ENCODE measurements around the gene SPEM2. TPM values are rescaled to one million over a fixed set of nuclear protein-coding genes. Genes with fewer than 3 reads are reported as not detected.

SPEM2 gene
- total RNA-seq, 1 experiment from 2014 or later = not detected

DNA sequence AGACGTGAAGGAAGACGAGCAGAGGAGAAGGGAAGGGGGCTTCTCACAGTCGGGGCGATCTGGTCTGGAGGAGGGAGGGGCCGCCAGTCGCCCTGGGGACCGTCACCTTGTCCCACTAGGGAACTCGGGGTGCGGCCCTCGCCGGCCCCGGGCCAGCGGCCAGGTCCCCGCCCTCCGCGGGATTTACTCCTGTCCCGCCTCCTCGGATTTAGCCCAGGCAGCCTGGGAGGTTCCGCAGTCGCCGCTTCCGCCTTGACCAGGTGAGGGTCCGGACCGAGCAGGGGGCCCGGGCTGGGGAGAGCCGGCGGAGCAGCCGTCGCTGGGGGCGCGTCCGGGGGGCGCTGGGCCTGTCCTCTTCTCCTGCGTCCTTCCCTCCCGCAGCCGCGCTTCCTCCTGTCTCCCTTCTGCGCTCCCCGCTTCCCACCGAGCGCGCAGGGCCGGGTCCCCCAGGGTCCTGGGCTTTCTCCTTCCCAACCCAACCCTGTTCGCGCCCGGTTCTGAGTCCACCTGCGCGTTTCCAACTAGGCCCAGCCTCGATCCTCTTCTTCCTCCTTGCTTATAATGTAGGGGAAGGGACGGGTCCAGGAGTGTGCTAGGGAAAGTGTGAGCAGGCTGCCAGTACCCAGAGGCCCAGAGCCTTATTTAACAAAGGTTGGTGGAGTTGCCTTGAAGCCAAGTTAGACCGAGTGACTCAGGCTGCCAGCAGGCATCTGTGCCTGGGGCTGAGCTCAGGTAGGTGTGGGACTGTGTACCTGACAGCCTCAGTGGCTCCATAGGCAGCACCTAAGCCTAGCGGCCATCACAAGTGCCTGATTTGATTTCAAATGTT is 44.3 kb upstream of the SPEM2 start, which contains the start of gene TNK1:
Gene TNK1, plus strand, starts transcription at position 235 of the 829 bp plus-strand sequence. CDS start 1,838 bp downstream, outside the sequence.
- ChIA-PET POLR2A (interaction anchor here (0.8 to 2.1 kb wide), 7 partner anchors 13 to 306 kb away, joined by 3 to 6 read pairs (median 3); partner anchors contain the start of genes PLSCR3, TMEM256 and TP53), RAD21 (ENCODE audit: low non-redundant PET in 1 of 2, low total read pairs in 2 of 2, uncharacterized antibody in 2 of 2, unreplicated experiment in 2 of 2) (no interaction called here), CTCF (interaction anchor here (1.0 to 1.9 kb wide), 6 partner anchors 13 to 179 kb away, joined by 3 to 5 read pairs (median 4); partner anchors contain the start of genes PLSCR3 and TMEM256)
- Histone ChIP-seq H3K4me3 (replicated peaks in 1 of 2; ENCODE audit: low read depth in 1 of 2, low read length in 2 of 2) (peak within 1 kb of the TSS; percentile 84 to 96), H4K20me1 (ENCODE audit: insufficient read depth) (no peaks in the 10 kb centered on the region), H3K36me3 (ENCODE audit: control insufficient read depth in 1 of 2, insufficient read depth in 2 of 2, low read length in 2 of 2) (peaks cover 0 to 9% of the 10 kb centered on the region in 2 experiments; a peak in 1 of 4 replicates), H3K9me3 (ENCODE audit: control insufficient read depth in 1 of 2, insufficient read depth in 1 of 2, low read depth in 1 of 2, low read length in 2 of 2) (0 out of 4 replicates have a peak, but pooled peaks cover 0 to 7% of the 10 kb centered on the region in 2 experiments), H3K9me2 (ENCODE audit: insufficient read depth) (no peaks in the 10 kb centered on the region), H2AFZ (ENCODE audit: low read depth, low read length, poor library complexity, severe bottlenecking) (peak within 1 kb of the TSS; percentile 95), H3K27me3 (ENCODE audit: insufficient read depth, low read length) (no peaks in the 10 kb centered on the region), H3K9ac (ENCODE audit: low read length) (peak within 1 kb of the TSS; percentile 89), H3K4me2 (ENCODE audit: low read length) (peak within 1 kb of the TSS; percentile 87), H3K79me2 (ENCODE audit: insufficient read depth, low read length) (peaks cover 8% of the 10 kb centered on the region; the same call in 1 of the 2 replicates), H3K27ac (ENCODE audit: low read depth, low read length) (peak within 1 kb of the TSS; percentile 53), H3K4me1 (ENCODE audit: control insufficient read depth in 1 of 2, insufficient read depth in 2 of 2, low read length in 2 of 2) (peaks cover 8 to 26% of the 10 kb centered on the region in 2 experiments; a peak in 3 of 4 replicates)
- peak; percentile 83 for ATAC-seq
- TF ChIP-seq EGR1 (IDR thresholded peaks at IDR 0.05; ENCODE audit: low read depth) (no peak), EZH2phosphoT487 (IDR thresholded peaks at IDR 0.05; ENCODE audit: borderline replicate concordance) (no peak), ZFX (IDR thresholded peaks at IDR 0.05) (peak; percentile 77), POLR2A (IDR thresholded peaks at IDR 0.05; ENCODE audit: borderline replicate concordance, extremely low read depth, insufficient read depth, insufficient read length) (peak; percentile 76), SRF (IDR thresholded peaks at IDR 0.05; ENCODE audit: low read depth) (no peak), SP1 (IDR thresholded peaks at IDR 0.05; ENCODE audit: low read depth) (no peak), YY1 (IDR thresholded peaks at IDR 0.05; ENCODE audit: extremely low read depth, insufficient replicate concordance, low read depth, low read length) (no peak), POLR2AphosphoS5 (IDR thresholded peaks at IDR 0.05; ENCODE audit: low read depth, low read length) (peak; percentile 99), TCF7L2 (IDR thresholded peaks at IDR 0.05; ENCODE audit: borderline replicate concordance, extremely low read depth, insufficient read depth, insufficient read length) (no peak), CBX3 (IDR thresholded peaks at IDR 0.05; ENCODE audit: low read depth) (no peak)
- TF ChIP-seq, protein P1, sequence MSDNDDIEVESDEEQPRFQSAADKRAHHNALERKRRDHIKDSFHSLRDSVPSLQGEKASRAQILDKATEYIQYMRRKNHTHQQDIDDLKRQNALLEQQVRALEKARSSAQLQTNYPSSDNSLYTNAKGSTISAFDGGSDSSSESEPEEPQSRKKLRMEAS (IDR thresholded peaks at IDR 0.05) = no peak; the same call in 1 of the 2 replicates
- TF ChIP-seq, protein P2, sequence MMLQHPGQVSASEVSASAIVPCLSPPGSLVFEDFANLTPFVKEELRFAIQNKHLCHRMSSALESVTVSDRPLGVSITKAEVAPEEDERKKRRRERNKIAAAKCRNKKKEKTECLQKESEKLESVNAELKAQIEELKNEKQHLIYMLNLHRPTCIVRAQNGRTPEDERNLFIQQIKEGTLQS (IDR thresholded peaks at IDR 0.05) = no peak
- BruUV-seq (replicated peaks) = no TSS peak
- intact Hi-C loops (cut with micrococcal nuclease) = no loop called here
- no peak for DNase-seq (ENCODE audit: low read depth, low spot score)

Measured in HCT116 (cell line).